GM21737 (cell line): Measurements from ENCODE around the gene DXO.
"Not testable (repeated sequence)": the region's sequence is repeated elsewhere in the genome, so short reads cannot be mapped to it uniquely, and the experiment has no call there.

Experiments
- ATAC-seq: cut with Tn5 transposase; IDR thresholded peaks from one replicate; pipeline ENCODE4 v1.9.1; 2021; ENCODE audit warnings: mild to moderate bottlenecking, moderate library complexity; ENCODE audit not compliant: unreplicated experiment

Gene DXO

DNA sequence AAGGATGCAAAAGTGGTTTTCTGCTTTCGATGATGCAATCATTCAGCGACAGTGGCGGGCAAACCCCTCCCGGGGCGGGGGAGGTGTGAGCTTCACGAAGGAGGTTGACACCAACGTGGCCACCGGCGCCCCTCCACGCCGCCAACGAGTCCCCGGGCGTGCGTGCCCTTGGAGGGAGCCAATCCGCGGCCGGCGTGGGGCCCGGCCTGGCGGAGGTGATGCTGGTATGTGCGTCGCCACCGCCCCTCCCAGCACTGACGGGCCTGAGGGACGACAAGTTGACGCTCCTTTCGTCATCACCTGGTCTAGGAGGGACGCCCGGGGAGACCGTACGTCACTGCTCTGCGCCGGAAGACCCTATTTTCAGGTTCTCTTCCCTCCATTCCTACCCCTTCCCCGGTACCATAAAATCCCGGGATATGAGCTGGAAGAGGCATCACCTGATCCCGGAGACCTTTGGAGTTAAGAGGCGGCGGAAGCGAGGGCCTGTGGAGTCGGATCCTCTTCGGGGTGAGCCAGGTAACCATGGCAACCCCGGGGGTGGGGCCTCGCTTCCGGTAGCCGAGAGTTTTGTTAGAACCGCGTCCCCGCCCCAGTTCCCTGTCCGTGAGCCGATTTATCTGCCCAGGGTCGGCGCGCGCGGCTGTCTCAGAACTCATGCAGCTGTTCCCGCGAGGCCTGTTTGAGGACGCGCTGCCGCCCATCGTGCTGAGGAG is at the start of gene DXO:
Gene DXO (minus strand): TSS at position 146 of the 716 bp plus-strand sequence. CDS start 463 bp downstream, outside the sequence.
- ATAC-seq = peak; percentile 79

DNA sequence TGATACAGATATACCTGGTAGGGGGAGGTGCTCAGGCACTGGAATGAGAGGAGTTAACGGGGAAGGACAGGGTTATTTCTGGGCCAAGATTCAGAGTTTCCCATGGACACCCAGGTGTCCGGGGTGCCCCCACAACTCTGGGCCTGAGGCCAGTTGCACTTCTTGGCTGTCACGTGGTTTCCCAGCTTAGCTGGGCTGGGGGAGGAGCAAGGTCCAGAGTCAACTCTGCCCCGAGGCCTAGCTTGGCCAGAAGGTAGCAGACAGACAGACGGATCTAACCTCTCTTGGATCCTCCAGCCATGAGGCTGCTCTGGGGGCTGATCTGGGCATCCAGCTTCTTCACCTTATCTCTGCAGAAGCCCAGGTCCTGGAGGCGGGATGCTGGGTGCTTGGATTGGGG is 42.6 kb upstream of the DXO start, which contains the start of gene C4B:
Gene C4B (plus strand): TSS at position 249 of the 400 bp plus-strand sequence. CDS start 51 bp downstream, at position 300.
- not testable (repeated sequence) for ATAC-seq

DNA sequence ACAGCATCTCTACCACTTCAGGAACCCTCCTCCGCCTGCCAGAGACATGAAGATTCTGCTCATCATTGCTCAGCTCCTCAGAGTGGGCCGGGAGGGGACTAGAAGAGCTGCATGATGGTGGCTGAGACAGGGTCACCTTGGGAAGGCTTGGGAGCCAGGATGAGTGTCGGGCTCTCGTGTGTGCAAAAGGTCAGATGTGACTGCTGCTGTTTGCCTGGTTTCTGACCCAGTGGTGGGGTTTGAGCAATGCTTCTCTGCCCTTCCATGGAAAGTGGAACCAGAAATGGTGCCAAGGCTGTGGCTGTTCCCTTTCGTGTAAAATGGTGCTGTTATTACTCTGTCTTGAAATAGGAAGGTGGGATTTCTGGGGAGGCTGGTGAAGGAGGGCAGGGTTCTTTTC is 41.8 kb upstream of the DXO start:
- not testable (repeated sequence) for ATAC-seq

DNA sequence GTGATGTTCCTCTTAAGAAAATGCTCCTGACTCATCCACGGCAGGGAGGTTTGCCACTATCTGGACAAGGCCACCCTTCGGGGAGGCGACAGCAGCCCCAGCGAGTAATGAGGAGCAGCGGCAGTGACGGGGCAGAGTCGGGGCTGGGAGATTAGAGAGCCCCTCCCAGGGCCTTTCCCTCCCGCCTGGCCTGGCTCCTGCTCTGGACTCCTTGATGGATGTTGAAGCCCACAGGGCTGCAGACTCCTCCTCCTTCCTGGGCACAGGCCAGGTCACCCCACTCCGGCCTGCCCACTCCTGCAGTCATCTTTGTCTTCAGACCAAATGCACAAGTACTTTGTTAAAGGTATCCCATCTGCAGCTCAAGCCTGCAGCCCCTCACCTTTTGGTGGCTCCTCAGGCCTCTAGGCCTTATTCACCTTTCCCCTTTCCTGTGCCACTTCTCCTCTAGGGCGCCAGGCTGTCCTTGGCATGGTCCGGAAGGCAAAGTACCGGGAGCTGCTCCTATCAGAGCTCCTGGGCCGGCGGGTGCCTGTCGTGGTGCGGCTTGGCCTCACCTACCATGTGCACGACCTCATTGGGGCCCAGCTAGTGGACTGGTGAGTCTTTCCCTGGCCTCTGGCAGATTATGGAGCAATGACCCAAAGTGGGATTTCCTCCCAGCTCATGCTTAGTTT is 41.1 kb upstream of the DXO start:
- not testable (repeated sequence) for ATAC-seq

DNA sequence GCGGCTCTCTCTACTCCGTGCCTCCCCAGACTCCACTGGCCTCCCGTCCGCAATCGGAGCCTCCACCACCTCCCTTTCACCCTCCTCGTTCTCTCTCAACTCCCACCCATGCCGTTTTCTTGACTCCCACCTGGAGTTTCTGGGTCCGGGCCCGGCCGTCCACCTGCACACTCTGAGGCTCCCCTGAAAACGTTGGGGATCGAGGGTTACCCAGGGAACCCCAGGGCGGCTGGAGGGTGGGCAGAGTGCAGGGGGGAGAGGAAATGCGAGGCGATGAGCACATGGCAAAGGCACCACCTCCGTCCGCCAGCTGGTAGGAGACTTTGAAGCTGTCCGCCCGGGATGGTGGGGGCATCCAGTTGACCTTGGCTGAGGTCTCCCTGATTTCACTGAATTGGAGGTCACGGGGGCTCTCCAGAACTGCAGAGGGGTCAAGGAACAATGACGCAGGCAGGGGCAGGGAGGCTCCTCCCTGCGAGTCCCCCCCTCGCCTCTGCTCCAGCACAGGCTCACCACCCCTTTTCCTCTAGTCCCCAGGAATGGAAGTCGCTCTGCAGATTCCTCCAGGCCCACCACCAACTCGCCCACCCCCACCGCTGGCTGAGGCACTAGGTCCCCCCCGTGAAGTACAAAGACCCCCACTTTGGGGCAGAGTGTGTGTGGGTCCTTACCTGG is 39.1 kb upstream of the DXO start:
- ATAC-seq = not testable (repeated sequence)

DNA sequence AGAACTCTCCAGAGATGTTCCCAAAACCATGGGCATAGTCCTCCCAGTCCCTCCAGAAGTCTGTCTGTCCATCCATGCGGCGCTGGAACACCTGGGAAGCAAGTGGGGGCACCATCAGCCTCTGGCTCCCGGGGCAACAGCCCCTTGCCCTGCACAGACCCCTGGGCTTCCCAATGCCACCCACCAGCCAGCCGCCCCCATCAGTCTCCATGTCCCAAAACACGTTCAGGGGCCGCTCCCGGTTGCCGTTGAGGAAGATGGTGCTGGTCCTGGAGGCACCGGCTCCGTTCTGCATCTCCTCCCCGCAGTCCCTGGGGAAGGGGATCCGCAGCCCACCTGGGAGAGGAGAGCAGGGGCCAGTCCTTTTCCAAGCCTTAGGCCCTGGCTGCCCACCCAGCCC is 37.6 kb upstream of the DXO start:
- ATAC-seq = not testable (repeated sequence)

DNA sequence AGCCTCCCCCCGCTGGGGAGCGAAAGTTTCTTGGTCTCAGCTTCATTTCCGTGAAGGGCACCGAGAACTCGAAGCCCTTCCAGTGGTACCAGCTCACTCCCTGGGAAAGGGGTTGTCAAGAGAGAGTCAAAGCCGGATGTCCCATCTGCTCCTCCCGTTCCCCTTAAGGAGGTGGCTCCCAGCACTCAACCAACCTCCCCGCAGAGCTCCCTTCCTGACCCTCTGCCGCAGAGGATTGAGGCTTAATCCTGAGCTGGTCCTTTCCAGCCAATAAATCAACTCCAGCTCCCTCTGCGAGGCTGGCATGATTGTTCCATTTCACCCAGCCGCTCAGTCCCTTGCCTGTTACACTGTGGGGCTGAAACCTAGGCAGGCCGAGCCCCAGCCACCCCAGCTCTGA is 36.7 kb upstream of the DXO start:
- ATAC-seq = not testable (repeated sequence)

DNA sequence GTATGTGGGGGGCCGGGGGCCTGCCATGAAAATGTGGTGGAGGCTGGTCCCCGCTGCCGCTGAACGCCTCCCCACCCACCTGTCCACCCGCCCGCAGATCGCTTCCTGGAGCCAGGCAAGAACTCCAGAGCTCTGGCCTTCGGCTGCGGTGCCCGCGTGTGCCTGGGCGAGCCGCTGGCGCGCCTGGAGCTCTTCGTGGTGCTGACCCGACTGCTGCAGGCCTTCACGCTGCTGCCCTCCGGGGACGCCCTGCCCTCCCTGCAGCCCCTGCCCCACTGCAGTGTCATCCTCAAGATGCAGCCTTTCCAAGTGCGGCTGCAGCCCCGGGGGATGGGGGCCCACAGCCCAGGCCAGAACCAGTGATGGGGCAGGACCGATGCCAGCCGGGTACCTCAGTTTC is 36.1 kb upstream of the DXO start:
- not testable (repeated sequence) for ATAC-seq

DNA sequence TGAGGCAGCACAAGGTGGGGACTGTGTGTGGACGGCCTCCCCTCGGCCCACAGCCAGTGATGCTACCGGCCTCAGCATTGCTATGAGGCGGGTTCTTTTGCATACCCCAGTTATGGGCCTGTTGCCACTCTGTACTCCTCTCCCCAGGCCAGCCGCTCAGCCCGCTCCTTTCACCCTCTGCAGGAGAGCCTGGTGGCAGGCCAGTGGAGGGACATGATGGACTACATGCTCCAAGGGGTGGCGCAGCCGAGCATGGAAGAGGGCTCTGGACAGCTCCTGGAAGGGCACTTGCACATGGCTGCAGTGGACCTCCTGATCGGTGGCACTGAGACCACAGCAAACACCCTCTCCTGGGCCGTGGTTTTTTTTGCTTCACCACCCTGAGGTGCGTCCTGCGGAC is 35.1 kb upstream of the DXO start:
- ATAC-seq = not testable (repeated sequence)

DNA sequence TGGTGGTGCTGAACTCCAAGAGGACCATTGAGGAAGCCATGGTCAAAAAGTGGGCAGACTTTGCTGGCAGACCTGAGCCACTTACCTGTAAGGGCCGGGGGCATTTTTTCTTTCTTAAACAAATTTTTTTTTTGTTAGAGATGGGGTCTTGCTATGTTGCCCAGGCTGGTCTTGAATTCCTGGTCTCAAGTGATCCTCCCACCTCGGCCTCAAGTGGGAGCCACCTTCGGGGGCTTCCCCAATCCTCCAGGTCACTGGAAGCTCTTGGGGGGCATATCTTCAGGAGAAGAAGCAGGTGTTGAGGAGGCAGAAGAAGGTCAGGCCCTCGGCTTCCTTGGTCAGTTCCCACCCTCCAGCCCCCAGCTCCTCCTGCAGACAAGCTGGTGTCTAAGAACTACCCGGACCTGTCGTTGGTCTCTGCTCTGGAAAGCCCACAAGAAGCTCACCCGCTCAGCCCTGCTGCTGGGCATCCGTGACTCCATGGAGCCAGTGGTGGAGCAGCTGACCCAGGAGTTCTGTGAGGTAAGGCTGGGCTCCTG is 34.1 kb upstream of the DXO start:
- not testable (repeated sequence) for ATAC-seq

DNA sequence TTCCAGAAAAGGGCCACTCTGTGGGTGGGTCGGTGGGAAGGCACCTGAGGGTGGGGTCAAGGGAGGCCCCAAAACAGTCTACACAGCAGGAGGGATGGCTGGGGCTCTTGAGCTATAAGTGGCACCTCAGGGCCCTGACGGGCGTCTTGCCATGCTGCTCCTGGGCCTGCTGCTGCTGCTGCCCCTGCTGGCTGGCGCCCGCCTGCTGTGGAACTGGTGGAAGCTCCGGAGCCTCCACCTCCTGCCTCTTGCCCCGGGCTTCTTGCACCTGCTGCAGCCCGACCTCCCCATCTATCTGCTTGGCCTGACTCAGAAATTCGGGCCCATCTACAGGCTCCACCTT is 33.6 kb upstream of the DXO start:
- ATAC-seq = not testable (repeated sequence)

DNA sequence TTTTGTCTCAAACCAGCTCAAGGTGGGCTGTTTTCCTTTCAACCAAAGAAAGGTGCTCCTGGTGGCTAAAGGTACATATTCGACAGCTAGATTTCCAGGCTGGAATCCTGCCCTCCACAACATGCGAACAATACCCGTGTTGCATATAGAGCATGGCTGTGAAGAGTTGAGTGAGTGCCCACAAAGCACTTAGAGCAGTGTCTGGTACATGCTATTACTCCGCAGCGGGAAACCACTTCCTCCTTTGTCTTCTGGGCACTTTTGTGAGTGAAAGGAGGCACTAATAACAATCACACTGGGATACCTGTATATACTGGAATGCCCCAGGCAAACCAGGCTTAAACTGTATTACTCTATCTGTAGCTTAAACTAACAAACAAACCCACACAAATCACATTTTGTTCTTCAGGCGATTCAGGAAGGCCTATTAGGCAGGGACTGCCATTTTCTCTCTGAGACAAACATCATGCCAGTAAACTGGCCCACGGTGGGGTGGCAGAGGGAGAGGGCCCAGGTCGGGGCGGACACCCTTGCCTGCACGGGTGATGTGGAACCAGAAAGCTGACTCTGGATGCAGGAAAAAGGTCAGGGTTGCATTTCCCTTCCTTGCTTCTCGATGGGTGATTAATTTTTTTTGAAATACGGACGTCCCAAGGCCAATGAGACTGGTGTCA is 33.1 kb upstream of the DXO start:
- ATAC-seq = not testable (repeated sequence)

DNA sequence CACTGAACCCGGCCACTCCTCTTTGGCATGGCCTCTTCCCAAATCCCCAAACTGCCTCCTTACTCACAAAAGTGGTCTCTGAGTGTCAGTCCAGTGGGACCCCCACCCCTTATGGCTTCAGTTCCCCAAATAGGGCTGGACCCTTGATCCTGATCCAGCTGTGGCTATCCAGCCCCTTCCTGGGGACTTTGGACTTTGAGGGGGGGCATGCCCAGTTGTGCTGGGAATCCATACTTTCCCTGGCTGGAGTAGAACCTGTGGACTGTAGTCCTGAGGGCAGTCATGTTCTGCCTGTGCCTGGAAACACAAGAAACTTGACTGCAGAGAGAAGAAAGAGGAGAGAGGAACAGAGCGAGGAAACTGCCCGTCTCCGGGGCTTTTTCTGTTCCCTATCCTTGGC is 32.5 kb upstream of the DXO start:
- not testable (repeated sequence) for ATAC-seq

DNA sequence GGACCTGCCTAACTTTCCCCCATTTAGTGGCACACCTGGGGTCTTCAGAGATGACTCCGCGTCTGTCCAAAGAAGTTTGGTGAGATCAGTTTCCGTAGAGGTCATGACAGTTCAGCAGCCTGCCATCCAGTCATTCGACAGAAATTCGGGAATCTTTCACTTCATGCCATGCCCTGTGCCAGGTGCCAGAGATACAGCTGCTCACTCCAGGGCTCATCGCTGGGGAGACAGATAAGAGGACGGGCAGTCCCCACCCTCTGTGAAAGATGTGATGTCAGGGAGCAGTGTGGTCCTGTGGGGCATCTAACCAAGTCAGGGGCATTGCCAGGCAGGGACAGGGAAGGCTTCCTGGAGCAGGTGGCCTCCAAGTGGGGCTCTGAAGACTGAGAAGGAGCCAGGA is 31.4 kb upstream of the DXO start:
- not testable (repeated sequence) for ATAC-seq

DNA sequence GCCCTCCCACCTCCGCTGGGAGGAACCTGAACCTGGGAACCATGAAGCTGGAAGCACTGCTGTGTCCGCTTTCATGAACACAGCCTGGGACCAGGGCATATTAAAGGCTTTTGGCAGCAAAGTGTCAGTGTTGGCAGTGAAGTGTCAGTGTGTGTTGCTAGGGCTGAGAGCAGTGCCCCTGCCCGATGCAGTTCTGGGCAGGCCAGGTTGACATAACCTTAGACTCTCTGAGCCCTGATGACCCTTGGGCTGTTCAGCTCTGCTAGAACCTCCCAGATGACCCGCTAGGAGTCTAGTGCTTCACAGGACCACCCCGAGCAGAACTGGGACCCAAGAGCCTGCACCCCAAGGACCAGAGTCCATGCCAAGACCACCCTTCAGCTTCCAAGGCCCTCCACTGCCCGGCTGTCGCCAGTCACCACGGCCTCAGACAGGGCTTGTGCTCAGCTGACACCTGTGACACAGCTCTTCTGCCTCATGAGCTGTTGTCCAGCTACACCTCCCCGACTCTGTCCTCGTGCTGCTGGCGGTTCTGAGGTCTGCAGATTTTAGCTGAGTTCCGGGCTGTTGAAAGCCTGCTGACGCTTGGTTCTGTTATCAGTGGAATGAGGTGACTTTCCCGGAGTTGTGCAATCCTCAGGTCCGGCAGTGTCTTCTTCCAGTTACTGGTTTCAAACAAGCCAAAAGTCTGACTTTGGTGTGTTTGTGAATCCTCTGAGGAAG is 30.8 kb upstream of the DXO start:
- not testable (repeated sequence) for ATAC-seq

DNA sequence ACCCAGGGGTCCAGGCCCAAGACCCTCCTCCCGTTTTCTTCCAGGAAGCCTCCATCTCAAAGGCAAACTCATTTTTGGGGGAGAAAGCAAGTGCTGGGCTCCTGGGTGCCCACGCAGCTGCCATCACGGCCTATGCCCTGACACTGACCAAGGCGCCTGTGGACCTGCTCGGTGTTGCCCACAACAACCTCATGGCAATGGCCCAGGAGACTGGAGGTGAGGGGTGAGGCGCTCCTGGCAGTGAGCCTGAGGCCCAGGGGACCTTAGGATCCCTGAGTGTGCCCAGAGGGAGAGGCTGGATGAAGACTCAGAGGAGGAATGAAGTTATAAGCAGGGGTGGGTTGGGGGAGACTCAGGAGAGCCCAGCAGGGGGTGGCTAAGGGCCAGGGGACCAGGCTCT is 24.4 kb upstream of the DXO start:
- ATAC-seq = not testable (repeated sequence)

DNA sequence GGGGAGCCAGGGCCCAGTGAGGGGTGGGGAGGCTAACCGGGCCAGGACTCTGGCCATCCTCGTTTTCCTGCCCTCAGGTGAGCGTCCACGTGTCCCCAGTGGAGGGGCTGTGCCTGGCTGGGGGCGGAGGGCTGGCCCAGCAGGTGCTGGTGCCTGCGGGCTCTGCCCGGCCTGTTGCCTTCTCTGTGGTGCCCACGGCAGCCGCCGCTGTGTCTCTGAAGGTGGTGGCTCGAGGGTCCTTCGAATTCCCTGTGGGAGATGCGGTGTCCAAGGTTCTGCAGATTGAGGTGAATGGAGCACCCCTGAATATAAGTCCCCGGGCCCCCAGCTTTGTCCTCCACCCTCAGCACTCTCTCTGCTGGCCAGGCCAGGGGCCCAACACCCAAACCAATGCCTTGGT is 22.5 kb upstream of the DXO start:
- not testable (repeated sequence) for ATAC-seq

DNA sequence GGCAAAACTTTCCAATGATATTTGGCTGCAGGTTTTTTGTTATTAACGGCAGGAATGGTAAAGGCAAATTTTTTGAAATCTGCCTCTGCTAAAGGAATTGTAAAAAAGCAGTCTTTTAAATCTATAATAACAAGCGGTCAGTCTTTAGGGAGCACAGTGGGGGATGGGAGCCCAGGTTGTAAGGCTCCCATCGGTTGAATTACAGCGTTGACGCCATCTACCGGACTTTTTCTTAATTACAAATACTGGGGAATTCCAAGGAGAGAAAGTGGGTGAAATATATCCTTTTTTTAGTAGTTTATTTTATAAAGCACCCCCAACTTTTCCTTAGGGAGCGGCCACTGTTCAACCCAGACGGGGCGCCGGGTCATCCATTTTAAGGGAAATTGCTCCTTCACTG is 17.4 kb upstream of the DXO start:
- not testable (repeated sequence) for ATAC-seq

DNA sequence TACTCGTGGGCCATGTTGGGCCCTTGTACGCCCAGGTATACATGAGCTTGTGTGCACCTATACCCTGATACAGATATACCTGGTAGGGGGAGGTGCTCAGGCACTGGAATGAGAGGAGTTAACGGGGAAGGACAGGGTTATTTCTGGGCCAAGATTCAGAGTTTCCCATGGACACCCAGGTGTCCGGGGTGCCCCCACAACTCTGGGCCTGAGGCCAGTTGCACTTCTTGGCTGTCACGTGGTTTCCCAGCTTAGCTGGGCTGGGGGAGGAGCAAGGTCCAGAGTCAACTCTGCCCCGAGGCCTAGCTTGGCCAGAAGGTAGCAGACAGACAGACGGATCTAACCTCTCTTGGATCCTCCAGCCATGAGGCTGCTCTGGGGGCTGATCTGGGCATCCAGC is 9.8 kb upstream of the DXO start, which contains the start of gene C4A:
Gene C4A (plus strand): TSS at position 314 of the 400 bp plus-strand sequence. CDS start 51 bp downstream, at position 365.
- ATAC-seq = not testable (repeated sequence)

DNA sequence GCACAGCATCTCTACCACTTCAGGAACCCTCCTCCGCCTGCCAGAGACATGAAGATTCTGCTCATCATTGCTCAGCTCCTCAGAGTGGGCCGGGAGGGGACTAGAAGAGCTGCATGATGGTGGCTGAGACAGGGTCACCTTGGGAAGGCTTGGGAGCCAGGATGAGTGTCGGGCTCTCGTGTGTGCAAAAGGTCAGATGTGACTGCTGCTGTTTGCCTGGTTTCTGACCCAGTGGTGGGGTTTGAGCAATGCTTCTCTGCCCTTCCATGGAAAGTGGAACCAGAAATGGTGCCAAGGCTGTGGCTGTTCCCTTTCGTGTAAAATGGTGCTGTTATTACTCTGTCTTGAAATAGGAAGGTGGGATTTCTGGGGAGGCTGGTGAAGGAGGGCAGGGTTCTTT is 9.1 kb upstream of the DXO start:
- not testable (repeated sequence) for ATAC-seq
